Measurements from ENCODE around the gene INPP5A.

DNA sequence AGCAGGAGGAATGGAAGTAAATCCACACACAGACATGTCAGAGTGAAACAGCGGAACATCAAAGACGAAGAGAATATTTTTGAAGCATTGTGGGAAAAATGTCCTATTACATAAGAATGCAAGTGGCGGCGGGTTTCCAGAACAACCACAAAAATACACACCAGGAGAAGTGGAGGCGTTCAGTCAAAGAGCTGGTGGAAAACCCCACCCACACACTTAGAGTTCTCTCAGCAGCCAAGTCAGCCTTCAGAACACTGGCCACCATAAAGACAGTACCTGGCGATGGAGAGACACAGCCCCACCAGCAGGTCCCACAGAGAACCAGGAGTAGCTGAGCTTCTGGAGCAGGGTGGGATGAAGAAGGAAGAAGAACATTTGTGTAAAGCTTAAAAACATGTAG, 224.7 kb downstream of the INPP5A start:
- no peak for TF ChIP-seq POLR2A (IDR thresholded peaks at IDR 0.05; ENCODE audit: low read length)
- no peak for TF ChIP-seq GATA1 (IDR thresholded peaks at IDR 0.05; ENCODE audit: low read depth, low read length)

Data from erythroblast (primary cell).